Kidney (tissue), 14 donors: ENCODE data around the gene CEP44. TPM values are rescaled to one million over a fixed set of nuclear protein-coding genes. Genes with fewer than 3 reads are reported as not detected.

ENCODE experiments used
- DNase-seq, 5 donors: peaks; one replicate each; pipeline ENCODE4 v3.0.0-alpha.2; 2013 to 2020
- FAIRE-seq: peaks from 2 replicates; lab custom pipeline; 2012; peaks lifted over from hg19 to GRCh38; lab: Jason Lieb, UNC
- H3K27ac ChIP-seq, 2 donors: one replicate each; pipeline ENCODE4 v1.7.0; 2013; ENCODE audit warnings: low read depth in 2 of 2, low read length in 2 of 2, inconsistent platforms in 1 of 2
- H3K27me3 ChIP-seq: one replicate; pipeline ENCODE4 v1.7.1; 2013; ENCODE audit warnings: low read length, inconsistent platforms; ENCODE audit not compliant: control insufficient read depth, insufficient read depth
- H3K36me3 ChIP-seq, 3 donors: one replicate each; pipeline versions ENCODE4 v1.7.0 to v1.7.1; 2013; ENCODE audit warnings: low read length in 3 of 3, control low read depth in 1 of 3, inconsistent platforms in 1 of 3; ENCODE audit not compliant: insufficient read depth in 3 of 3, control insufficient read depth in 2 of 3
- H3K4me1 ChIP-seq, 3 donors: one replicate each; pipeline versions ENCODE4 v1.7.0 to v1.7.1; 2013; ENCODE audit warnings: low read length in 3 of 3, inconsistent platforms in 1 of 3, low read depth in 1 of 3; ENCODE audit not compliant: control insufficient read depth in 2 of 3, insufficient read depth in 2 of 3
- H3K4me3 ChIP-seq, 3 donors: one replicate each; pipeline versions ENCODE4 v1.7.0 to v1.8.1; 2013; ENCODE audit warnings: low read length in 3 of 3, control low read depth in 1 of 3, inconsistent platforms in 1 of 3
- H3K9ac ChIP-seq, 3 donors: one replicate each; pipeline versions ENCODE4 v1.7.0 to v1.7.1; 2013; ENCODE audit warnings: low read length in 3 of 3, control low read depth in 1 of 3, inconsistent platforms in 1 of 3
- H3K9me3 ChIP-seq, 3 donors: one replicate each; pipeline versions ENCODE4 v1.7.0 to v1.7.1; 2013; ENCODE audit warnings: low read length in 3 of 3, control low read depth in 1 of 3, inconsistent platforms in 1 of 3; ENCODE audit not compliant: control insufficient read depth in 2 of 3, insufficient read depth in 1 of 3
- CTCF ChIP-seq: IDR thresholded peaks from 3 replicates; pipeline ENCODE4 v1.5.1; 2012; ENCODE audit warnings: mild to moderate bottlenecking, moderate library complexity, borderline replicate concordance; ENCODE audit not compliant: insufficient read depth; ENCODE audit errors: extremely low read depth
- intact Hi-C: fragments of 100-400 bp; cut with DNase I; formaldehyde crosslinking; loops from one replicate; pipeline ENCODE4 v1.11.1; 2022
- polyA plus RNA-seq: library from polyadenylated mRNA; stranded (reverse); fragments of 350-450 nt; fragmentation: Illumina TruSeq; extraction: RNeasy Lipid Tissue Mini Kit (QIAGEN cat#74804); gene quantifications from one replicate; pipeline ENCODE4 v1.2.3, GENCODE V29; 2014; ENCODE audit warnings: low read depth, low replicate concordance; ENCODE audit not compliant: insufficient read depth
- total RNA-seq: library from RNA; stranded (reverse); fragmentation: NEBNext Ultra II Directional; extraction: Animal tissue kit (Norgen Biotek cat#: 25700); gene quantifications from one replicate; pipeline ENCODE4 v1.2.1, GENCODE V29; 2021
- donor health status: control.
- donor health status: control.
- donor health status: control.
- donor health status: control.
- donor health status: control.
- donor health status: DM: yes; HTN: yes; CAD: no.
- donor health status: Normal renal cell carcinoma (clear cell type).

Gene CEP44
- total and polyA plus RNA-seq, 2 donors from 2014 or later = 5.0 to 14.7 TPM

DNA sequence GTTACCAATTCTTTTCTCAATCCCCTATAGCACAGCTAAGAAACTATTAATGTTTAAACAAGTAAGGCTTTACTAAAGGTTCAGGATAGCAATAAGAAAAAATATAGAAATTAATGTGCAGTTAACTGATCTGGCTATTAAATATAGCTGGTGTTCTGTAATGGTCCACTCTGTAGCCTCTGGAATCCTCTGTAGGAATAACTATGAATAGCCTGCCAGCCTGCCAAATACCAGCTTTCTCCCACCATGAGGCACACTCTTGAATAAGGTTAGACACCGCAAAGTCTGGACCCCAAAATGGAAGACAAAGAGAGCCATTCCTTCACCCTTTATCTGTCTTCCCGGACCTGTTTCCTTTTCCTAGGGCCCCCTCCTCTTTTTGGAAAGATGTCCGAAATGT is 30.6 kb downstream of the CEP44 start:
- no peak for FAIRE-seq
- Histone ChIP-seq H3K4me1 (no peaks in the 10 kb centered on the region), H3K9me3 (no peaks in the 10 kb centered on the region), H3K36me3 (peaks cover 0 to 4% (median 2%) of the 10 kb centered on the region in 3 donors), H3K27ac (no peak overlapping the region), H3K9ac (no peak overlapping the region), H3K27me3 (no peaks in the 10 kb centered on the region), H3K4me3 (no peak overlapping the region)
- no peak for DNase-seq
- intact Hi-C loops = no loop called here
- TF ChIP-seq CTCF = no peak

- no peak for FAIRE-seq
- intact Hi-C loops = no loop called here
- H3K4me1 ChIP-seq = no peaks in the 10 kb centered on the region
- H3K27me3 ChIP-seq = no peaks in the 10 kb centered on the region
- H3K9me3 ChIP-seq = no peaks in the 10 kb centered on the region
- H3K9ac ChIP-seq = no peak overlapping the region
- peaks cover 0 to 4% (median 2%) of the 10 kb centered on the region in 3 donors for H3K36me3 ChIP-seq
- TF ChIP-seq CTCF = no peak
- no peak for DNase-seq
- no peak overlapping the region for H3K4me3 ChIP-seq
- H3K27ac ChIP-seq = no peak overlapping the region
Measured at GRCh38 chr4:174314770-174315169, 31.1 kb downstream of the CEP44 start.

DNA sequence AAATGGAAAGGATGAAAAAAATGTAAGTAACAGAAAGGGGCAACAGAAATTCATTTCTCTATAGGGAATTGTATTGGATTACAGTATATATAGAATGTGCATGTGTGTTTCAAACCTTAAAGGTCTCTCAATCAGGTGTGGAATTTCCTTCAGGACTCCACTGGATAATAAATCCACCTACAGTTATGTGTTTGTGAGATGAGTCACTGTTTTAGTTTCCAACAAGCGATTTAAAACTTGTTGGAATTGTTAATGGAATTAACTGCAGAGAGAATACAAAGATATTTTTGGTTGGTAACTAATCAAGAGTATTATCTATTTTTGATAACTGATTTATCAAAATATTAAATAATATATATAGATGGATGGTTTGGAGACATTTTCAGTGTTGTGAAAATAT is 32.8 kb downstream of the CEP44 start:
- H3K4me1 ChIP-seq = no peaks in the 10 kb centered on the region
- intact Hi-C loops = no loop called here
- H3K36me3 ChIP-seq = peaks cover 0 to 4% (median 2%) of the 10 kb centered on the region in 3 donors
- DNase-seq (no peak), FAIRE-seq (no peak)
- H3K9me3 ChIP-seq = no peaks in the 10 kb centered on the region
- H3K27me3 ChIP-seq = no peaks in the 10 kb centered on the region
- H3K4me3 ChIP-seq = no peak overlapping the region
- H3K9ac ChIP-seq = no peak overlapping the region
- H3K27ac ChIP-seq = no peak overlapping the region
- TF ChIP-seq CTCF = no peak

GRCh38 chr4:174316954-174317353 is 33.2 kb downstream of the CEP44 start:
- no peak for DNase-seq
- peaks cover 0 to 2% (median 0%) of the 10 kb centered on the region in 3 donors for H3K36me3 ChIP-seq
- H3K27ac ChIP-seq = no peak overlapping the region
- no peaks in the 10 kb centered on the region for H3K27me3 ChIP-seq
- no peaks in the 10 kb centered on the region for H3K9me3 ChIP-seq
- H3K4me1 ChIP-seq = no peaks in the 10 kb centered on the region
- no peak for TF ChIP-seq CTCF
- peak; percentile 66 for FAIRE-seq
- H3K4me3 ChIP-seq = no peak overlapping the region
- intact Hi-C loops = no loop called here
- no peak overlapping the region for H3K9ac ChIP-seq
